Stimulated activated CD8-positive, alpha-beta memory T cell treated with anti-CD3 and anti-CD28 coated beads, Interleukin-15, amount 100 ng/mL, for 48 hours (primary cell): ENCODE data around the gene MRPS14.

Experiments used
- DNase-seq, 2 donors: peaks; one replicate each; pipeline ENCODE4 v3.0.0-alpha.2; 2020; ENCODE audit warnings: low read depth in 2 of 2

MRPS14 gene

GRCh38 chr1:174988539-174988938, 34.7 kb downstream of the MRPS14 start:
- no peak for DNase-seq

- DNase-seq = no peak
Observed at GRCh38 chr1:174984952-174985351, 38.3 kb downstream of the MRPS14 start.

- no peak for DNase-seq
Observed at GRCh38 chr1:174982971-174983689, 40.1 kb downstream of the MRPS14 start.

GRCh38 chr1:174976436-174977108, 46.7 kb downstream of the MRPS14 start:
- no peak for DNase-seq

GRCh38 chr1:174975764-174976163, 47.5 kb downstream of the MRPS14 start:
- DNase-seq = no peak

GRCh38 chr1:174974711-174975119, 48.5 kb downstream of the MRPS14 start:
- DNase-seq = no peak

- no peak for DNase-seq
Observed at GRCh38 chr1:174971902-174972301, 51.3 kb downstream of the MRPS14 start.

GRCh38 chr1:174971466-174971865, 51.8 kb downstream of the MRPS14 start:
- no peak for DNase-seq

GRCh38 chr1:174969977-174970376, 53.2 kb downstream of the MRPS14 start:
- no peak for DNase-seq

- no peak for DNase-seq
Observed at GRCh38 chr1:174968750-174969244, 54.4 kb downstream of the MRPS14 start.

GRCh38 chr1:174967845-174968705, 55.1 kb downstream of the MRPS14 start:
- no peak for DNase-seq

- no peak for DNase-seq
Observed at GRCh38 chr1:174966008-174966572, 57.1 kb downstream of the MRPS14 start.

GRCh38 chr1:174965362-174966007, 57.7 kb downstream of the MRPS14 start:
- no peak for DNase-seq

GRCh38 chr1:174964972-174965361, 58.3 kb downstream of the MRPS14 start:
- no peak for DNase-seq

GRCh38 chr1:174964261-174964971, 58.8 kb downstream of the MRPS14 start:
- DNase-seq = no peak

GRCh38 chr1:174963529-174964125, 59.6 kb downstream of the MRPS14 start:
- no peak for DNase-seq
